HG03095 (cell line): ENCODE data around the gene LUM.

Experiments
- ATAC-seq: cut with Tn5 transposase; IDR thresholded peaks from one replicate; pipeline ENCODE4 v1.9.1; 2021; ENCODE audit warnings: moderate library complexity; ENCODE audit not compliant: unreplicated experiment

LUM gene

DNA sequence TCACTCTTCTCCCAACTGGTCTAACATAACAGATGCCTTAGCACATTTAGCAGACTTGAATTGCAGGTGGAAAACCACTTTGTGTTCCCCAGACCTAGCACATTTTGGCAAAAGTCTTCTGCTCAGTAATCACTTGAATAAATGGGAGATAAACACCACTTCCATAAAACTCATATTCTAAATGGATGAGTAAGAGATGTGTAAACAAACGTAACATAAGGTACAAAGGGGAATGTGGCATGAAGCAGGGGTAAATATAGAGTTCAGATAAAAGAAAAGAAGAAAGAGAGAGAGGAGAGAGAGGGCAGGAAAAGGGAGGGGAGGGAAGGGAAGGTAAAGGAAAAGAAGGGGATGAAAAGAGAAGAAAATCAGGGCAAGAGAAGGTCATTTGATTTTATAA is 36.4 kb downstream of the LUM start:
- ATAC-seq: no peak

DNA sequence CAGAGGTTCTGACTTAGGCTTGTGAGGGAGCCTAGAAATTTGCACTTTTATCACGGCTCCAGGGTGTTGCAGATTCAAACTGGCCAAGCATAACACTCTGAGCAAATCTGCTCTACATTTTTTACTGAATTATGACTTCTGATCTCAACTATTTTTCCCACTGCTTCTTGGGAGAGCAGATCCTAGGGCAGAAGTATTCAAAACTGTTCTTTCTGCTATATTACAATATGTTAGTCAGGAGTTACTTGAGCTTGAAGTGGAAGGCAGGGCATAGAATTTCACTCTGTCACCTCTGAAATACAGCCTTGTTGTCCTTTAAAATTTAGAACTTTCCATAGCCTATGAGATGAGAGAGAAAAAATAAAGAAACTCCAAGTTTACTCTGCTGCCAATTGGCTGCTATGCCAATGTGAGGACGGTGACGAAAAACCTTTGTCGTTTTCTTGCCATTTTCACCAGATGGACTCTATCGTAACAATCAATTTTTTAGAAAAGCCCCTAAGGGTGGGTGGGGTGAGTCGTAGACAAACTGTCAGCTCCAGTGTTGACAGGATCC is 37.1 kb downstream of the LUM start:
- no peak for ATAC-seq

DNA sequence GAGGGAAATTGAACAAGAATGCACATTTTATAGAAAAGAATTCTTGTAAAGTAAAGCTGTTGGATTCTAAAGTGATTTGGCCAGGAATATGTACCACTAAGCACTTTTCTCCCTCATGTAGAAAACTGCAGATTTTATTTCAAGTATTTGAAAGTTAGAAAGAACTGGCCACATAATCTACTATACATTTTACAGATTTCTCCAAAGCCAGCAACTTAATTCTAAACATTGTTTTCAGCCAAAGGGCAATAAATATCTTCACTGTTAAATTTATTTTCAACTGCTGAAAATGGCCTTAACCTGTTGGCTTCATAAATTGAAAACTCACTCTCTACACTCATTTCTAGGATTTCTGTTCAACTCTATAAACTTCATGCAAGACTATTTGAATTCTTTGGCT is 37.9 kb downstream of the LUM start:
- ATAC-seq: no peak

DNA sequence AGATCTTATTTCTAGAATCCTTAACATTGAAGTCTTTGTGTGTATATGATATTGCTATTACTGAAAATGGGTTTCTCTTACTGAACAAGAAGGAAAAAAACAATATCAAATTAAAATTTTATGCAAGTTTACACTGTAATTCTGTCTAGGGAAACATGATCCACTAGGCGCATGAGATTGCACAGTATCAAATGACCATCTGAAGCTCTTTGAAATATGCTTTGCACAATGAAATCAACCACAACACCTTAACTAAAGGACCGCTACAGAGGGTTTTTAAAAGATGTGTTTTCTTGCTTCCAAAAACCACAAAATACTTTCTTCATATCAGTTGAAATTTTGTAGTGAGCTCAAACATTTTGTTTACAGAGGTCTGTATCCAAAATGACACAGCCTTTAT is 38.4 kb downstream of the LUM start:
- no peak for ATAC-seq

DNA sequence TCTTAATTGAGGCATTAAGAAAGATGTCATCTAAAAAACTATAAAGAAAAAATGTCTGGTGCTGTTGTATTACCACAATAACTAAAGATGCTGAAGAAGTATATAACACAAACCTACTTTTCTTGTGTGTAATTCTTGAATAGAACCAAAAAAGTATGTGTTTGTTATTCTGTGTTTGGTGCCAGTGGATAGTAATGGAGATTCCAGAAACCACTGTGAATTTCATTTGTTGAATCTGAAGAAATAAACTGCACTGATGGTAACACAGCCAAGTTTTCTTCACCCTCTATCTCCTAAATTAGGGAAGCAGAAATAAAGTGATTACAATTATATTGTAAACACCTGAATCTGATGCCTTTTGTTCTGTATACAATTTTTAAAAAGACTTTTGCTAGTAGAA is 40.4 kb downstream of the LUM start:
- ATAC-seq: no peak

DNA sequence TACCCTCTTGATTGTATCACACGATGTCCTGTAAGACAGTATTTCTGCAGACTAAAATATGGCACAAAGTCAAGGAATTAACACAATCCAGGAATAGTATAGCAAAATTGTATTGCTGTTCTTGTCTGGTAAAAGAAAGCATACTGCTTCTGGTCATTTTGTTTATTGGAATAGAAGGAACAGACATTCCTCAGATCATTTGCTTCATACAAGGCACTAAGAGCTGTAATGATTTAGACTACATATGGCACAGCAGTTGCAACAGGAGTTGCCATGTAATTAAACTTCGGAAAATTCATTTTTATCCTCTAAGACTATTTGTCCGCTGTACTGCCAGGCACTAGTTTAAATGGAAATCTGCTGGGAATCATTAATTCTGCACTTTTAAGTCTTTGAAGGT is 45.9 kb downstream of the LUM start:
- ATAC-seq: no peak

DNA sequence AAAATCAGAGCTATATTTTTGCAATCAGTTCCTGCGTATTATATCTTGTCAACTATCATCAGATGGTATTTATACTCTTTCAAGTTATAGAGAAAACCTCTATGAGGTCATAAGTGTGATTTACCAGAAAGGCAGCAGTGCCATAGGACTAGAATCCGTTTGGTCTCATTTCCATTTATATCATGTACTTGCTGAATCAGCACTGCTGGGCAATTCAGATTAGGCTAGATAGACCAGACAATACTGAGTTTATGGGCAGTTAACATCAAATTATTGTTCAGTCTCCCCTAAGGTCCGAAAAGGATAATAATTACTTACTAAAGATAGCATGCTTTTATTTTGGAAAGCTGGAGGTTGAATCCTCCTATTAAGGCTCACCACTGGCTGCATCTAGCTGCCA is 46.7 kb downstream of the LUM start:
- no peak for ATAC-seq

DNA sequence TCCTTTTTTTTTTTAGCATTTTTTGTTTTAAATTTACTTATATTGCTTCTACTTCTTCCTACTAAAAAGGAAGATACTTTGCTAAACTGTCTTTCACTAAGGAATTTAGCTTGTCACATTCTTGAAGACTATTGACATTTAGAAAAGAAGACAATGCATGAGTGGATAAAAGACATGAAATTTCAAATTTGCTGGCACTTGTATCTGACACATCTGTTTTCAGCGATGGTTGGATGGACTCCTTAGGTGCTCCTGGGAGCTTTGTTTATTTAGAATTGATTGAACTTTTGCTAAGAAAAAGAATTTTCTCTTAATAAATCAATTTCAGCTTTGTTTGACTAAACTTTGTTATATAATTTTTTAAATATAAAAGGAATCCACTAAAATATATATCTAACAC is 50.2 kb downstream of the LUM start:
- no peak for ATAC-seq

DNA sequence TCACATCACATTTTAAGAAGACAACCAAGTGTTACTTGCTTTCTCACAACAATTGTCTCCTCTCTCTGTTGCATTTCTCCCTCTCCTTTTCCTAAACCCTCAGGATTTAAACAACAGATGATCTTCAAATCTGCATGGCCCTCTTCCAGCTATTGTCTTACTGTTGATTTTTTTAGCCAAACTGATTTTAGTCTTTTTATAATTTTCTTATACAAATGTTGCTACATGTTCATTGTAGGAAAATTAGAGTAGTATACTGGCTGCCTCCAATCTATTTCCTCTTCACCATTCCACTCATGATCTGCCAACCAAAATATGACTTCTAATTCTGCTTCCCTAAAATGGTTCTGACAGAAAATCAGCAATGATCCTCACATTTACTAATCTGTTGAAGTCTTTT is 52.1 kb downstream of the LUM start:
- no peak for ATAC-seq

DNA sequence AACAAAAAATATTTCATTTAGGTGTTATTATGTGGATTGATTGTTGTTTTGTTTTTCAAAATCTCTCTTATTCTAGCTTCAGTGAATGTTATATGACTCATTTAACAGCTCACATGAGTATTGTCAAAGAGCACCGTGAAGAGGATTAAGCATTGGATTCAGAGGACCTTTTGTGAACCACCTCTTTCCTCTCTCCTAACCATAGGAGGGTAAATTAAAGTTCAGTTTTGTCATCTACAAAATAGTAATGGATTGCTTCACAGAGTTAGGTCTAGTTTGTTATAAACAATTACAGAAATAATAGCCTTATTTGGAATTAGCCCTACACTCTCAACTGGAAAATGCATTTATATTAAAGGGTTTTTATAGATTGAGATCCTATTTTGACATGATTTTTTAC is 52.5 kb downstream of the LUM start:
- ATAC-seq: no peak

DNA sequence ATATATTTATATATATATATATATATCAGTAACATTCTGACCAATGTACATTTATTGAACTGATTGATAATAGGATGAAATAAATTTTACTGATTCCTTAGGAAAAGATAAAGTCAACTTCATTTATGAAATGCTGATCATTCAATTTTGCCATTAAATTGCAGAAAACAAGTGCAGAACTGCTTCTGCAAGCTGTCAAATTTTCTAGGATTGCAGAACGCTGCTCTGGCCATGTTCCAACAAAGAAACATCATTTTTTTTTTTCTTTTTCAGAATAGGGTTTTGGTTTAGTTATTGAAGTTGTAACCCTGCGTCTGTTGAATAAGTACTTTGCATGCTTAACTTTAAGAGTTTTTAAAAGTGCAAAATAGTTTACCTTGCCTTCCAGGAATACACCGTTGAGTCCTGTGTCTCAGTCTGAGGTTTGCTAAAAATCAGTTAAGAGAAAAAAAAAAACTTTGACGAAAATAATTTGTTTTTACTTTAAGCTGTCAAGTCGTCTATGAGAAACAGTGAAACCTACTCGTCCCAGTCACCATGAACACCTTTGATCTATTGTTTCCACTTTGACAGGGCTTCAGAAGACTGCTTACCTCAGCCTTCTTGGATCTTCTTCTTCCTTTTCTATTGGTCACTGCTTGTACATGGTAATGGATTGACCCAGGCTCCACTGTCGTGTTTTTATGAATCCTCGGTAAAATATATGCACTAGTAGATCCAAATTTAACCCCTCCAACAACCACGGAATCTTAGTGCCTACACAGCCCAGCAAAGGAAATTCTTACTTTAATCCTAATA is 53.7 kb downstream of the LUM start, which contains the start of gene KERA:
Gene KERA (minus strand): TSS at position 657 of the 798 bp plus-strand sequence. CDS start 1,743 bp downstream, outside the sequence.
- no peak for ATAC-seq

DNA sequence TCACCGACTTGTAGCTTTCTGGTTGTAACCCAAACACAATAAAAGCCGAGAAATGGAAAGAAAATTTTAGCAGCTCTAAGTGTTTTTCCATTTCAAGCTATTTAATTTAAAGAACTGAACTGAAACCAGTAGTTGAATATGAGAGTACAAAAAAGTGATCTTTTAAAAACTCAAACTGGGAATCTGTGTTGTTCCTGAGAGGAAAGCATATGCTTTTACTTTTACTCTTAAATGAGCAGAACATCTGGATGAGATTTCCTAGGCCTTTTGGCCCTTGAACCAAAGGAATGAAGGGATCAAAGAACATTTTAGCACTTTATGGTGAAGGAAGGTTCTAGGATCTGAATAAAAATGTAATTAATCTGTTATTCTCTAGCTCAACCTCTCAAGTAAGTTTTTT is 54.8 kb downstream of the LUM start:
- ATAC-seq: no peak

DNA sequence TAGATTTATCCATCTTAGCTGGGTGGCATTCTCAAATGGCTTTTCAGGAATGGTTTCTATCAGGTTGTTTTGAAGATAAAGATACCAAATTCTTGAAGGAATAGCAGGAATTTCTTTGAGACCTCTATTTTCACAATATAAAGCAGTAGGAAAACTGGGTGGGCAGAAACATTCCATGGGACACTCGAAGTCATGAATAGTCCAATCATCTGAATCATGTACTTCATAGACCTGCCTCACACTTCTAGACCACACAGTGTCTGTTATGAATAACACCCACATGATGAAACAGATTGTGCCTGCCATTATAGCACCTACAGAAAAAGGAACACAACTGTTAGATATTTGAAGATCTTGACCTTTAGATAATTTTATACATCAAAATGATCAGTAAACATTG is 55.3 kb downstream of the LUM start:
- ATAC-seq: no peak

DNA sequence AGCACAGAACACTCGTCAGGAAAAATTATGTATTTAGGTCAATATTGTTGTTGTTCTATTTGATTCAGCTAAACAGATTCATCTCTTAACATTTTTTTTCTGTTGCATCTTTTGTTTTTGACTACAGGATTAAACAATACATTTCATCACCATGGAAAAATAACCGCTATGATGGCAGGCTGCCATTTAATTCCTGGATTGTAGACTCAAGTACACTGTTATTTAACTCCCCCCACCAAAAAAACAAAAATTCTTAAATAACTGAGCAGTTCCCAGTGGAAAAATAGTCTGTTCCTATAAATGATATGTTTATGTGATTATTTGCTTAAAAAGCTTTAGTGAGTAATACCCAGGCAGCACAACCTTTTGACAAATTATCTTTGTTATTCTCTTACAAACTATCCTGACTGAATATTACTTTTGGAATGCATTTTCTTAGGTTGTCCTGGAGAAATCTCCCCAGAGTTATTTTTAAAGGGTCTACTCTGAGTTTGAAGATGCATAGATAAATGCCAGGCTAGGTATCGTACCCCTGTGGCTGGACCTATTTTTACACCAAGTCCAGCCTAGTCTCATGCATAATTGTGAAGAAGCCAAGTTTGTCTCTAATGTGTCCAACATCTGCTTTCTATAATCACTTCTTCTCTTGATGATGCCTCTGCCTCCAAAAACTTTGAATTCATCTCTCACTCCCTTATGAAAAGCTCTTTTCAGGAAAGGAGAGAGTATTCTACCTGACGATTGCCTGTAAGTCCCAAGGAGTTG is 57.2 kb downstream of the LUM start:
- no peak for ATAC-seq
